Measurements from ENCODE around the gene TCF15.
"Not testable (repeated sequence)": the region's sequence is repeated elsewhere in the genome, so short reads cannot be mapped to it uniquely, and the experiment has no call there.

The TCF15 gene

DNA sequence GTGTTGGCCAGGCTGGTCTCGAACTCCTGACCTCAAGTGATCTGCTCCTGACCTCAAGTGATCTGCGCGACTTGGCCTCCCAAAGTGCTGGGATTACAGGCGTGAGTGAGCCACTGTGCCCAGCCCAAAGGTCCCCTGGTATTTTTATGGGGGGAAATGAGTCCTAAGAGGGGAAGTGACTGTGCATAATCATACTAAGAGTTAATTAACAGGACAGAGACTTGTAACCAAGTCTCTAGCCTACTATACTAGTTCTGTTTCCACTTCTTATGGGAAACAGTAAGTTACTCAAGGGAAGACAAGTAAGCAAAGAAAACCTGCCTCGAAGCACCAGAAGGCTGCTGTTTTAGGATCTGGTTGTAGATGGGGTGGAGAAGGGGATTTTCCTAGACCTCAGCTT lies 27.9 kb downstream of the TCF15 start:
- no peak for DNase-seq (ENCODE audit: low read depth, low spot score)

- DNase-seq (ENCODE audit: low read depth, low spot score) = not testable (repeated sequence)
Measured at GRCh38 chr20:578940-579690, 31.0 kb downstream of the TCF15 start.

DNA sequence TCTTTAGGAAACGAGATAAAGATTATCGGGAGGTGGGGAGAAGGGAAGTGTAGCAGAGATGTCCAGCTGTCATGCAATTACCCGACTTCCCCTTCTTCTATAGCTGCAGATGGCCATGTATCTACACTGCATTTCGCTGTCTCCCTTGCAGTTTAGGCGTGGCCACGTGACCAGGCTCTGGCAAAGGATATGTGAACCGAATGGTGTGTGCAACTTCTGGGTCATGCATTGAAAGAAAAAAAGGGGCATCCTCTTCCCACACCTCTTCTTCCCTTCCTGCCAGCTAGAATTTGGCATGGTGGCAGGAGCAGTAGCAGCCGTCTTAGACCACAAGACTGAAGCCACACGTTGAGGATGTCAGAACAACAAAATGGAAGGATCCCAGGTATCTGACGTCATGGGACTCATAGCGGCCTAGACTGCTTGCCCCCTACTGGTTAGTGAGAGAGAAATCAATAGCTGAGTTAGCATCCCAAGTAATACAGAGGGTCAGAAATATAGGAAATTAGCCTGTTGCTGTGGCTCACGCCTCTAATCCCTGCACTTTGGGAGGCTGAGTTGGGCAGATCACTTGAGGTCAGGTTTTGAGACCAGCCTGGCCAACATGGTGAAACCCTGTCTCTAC lies 32.8 kb downstream of the TCF15 start:
- DNase-seq (ENCODE audit: low read depth, low spot score) = no peak

- no peak for DNase-seq (ENCODE audit: low read depth, low spot score)
Measured at GRCh38 chr20:576156-576555, 34.0 kb downstream of the TCF15 start.

DNA sequence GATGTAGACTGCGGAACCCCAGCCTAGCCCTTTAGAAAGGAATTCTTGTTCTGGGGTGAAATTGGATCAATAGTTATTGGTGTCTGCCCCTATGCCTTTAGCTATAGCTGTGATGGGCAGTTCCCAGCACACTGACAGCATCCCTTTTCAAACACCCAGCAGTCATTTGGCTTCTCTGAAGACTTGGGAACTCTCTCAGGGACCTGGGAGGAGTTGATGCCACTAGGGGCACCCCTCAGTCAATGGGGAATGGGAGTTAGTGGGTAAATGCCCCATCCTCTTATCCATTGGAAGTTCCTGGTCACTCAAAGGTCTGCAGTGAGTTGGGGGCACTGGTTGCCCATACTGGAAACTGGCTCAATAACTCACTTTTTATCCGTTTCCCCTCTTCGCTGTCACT lies 34.9 kb downstream of the TCF15 start:
- DNase-seq (ENCODE audit: low read depth, low spot score) = no peak

DNA sequence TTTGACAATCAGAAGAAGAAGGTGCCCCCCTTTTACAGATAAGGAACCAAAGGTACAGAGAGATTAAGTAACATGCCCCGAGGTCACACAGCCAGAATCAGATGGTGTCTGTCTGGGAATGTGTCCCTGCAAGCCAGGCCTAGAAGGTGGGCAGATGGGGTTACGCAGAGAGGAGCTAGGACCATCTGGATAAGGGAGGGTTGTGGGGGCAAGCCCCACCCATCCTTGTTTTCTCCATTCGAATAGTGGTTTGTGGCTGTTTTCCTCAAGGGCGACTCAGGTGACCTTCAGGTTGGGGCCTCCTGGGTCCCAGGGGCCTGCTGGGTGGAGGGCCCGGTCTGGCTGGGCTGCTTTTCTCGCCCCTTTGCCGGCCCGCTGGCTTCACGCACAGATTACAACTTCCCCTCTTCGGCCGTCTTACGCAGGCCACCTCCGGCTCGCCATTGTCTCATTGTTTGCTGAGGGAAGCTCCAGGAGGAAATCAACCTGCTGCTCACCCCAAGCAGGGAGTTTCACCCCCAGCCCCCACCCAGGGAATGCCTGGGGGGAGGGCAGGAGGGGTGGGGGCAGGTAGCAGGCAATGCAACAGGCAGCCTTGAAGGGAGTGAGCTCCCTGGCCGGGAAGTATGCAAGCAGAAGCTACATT lies 35.7 kb downstream of the TCF15 start:
- no peak for DNase-seq (ENCODE audit: low read depth, low spot score)

DNA sequence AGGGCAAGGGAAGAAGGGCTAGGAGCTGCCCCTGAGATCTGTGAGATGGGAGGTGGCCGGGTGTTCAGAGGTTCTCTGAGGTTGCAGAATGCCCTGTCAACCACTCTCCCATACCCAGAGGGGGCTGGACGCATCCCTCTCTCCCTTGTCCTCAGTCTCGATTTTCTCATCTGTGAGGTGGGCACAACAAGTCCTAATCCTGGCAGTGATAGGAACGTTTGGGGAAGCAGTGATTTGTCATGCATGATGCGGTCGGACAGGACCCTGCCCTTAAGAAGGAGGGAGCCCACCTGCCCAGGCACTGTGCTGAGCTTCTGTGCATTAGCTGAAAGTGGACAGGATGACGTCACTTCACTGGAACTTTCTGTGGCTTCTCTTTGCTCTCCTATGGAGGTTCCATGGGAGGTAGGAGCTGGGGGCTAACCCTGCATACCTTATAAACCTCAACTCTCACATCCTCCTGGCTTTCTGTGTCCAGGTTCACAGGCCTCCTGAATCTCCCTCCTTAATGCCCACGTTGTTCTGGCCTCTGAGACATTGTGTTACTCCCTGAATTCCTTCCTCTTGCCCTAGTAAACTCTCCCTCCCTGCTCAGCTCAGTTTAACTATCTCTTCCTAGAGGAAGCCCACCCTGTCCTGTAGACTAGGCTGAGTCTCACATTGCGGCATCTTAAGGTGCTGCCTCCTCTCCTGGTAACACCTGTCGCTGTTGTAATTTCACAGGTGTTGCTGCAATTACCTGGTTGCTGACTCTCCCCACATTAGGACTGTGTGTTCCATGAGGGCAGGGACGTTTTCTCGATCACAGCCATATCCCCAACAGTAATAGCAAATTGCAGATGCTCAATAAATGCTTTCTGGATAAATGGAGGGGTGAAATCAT lies 36.5 kb downstream of the TCF15 start:
- DNase-seq (ENCODE audit: low read depth, low spot score) = no peak

- no peak for DNase-seq (ENCODE audit: low read depth, low spot score)
Measured at GRCh38 chr20:572727-573126, 37.4 kb downstream of the TCF15 start.

- DNase-seq (ENCODE audit: low read depth, low spot score) = no peak
Measured at GRCh38 chr20:571754-572441, 38.2 kb downstream of the TCF15 start.

DNA sequence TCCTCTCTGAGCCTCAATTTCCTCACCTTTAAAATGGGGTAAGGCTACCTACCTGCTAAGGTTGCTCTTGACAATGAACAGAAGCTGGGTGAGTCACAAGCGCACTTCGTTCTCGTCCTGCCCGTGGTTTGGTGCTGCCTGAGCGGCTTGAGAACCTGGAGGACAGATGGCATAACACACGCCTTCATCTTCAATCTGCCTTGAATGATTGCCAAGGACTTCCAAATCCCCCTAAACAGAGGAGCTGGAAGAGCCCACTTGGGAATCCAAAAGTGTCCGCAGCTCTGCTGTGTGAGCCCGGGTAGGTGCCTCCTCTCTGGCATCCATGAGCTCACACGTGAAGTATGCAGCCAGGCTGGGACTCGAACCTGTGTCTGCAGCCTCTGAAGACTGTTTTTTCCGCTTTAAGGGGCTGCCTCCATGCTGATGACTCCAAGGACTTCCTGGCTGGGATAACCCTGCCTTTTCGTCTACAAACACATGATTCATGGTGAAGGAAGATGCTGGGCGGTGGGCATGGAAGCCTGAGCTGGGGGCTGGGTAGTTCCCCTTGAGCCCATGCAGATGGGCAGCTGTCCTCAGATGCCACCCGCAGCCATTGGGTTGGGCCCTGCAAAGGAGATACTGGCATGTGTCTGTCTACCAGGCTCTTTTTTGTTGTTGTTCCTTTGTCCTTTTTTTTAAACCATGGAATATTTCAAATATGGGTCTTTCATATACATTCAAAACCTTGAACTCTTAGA lies 41.3 kb downstream of the TCF15 start:
- DNase-seq (ENCODE audit: low read depth, low spot score) = no peak

DNA sequence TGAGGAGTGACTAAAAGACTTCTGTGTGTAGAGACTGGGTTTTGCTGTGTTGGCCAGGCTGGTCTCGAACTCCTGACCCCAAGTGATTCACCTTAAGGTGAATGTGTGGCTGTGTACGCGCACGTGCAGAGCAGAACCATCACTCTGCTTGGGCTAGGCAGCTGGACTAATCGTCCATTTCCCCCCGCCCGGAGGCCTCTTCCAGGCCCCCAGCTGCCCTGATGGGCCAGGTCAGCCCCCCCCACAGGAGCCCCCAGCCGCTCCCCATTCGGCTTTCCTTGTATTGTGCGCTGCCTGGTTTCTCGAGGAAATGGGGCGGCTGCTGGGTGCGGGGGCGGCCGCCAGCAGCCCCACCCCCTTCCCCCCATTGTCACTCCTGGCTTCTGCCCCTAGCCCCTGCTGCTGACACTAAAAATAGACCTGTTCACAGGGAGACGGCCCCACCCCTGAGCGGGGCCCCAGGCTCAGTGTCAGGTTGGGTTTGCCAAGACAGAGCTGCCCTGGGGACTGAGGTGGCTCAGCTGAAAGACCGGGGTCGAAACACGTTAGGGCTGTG lies 41.9 kb downstream of the TCF15 start:
- DNase-seq (ENCODE audit: low read depth, low spot score) = no peak

- DNase-seq (ENCODE audit: low read depth, low spot score) = no peak
Measured at GRCh38 chr20:564192-564591, 45.9 kb downstream of the TCF15 start.

DNA sequence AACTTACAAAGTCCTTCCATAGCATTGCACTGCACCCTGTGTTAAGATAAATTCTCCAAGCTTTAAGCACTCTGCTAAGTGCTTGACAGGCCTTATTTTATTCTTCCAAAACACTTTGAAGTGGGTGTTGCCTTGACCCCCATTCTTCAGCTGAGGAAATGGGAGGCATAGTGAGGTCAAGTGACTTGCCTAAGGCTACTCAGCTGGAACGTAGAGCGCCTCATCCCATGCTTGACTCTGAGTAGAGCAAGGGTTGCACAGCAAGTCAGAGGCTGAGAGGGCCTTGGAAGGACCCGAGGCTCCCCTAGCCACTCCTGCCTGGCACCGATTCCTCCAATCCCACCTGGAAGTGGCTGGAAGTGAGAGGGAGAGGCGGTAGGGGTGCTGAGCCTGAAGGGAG lies 46.9 kb downstream of the TCF15 start:
- DNase-seq (ENCODE audit: low read depth, low spot score) = no peak

- DNase-seq (ENCODE audit: low read depth, low spot score) = no peak
Measured at GRCh38 chr20:562232-562897, 47.7 kb downstream of the TCF15 start.

- no peak for DNase-seq (ENCODE audit: low read depth, low spot score)
Measured at GRCh38 chr20:561437-562231, 48.5 kb downstream of the TCF15 start.

GRCh38 chr20:560680-561079 lies 49.4 kb downstream of the TCF15 start:
- DNase-seq (ENCODE audit: low read depth, low spot score) = no peak

DNA sequence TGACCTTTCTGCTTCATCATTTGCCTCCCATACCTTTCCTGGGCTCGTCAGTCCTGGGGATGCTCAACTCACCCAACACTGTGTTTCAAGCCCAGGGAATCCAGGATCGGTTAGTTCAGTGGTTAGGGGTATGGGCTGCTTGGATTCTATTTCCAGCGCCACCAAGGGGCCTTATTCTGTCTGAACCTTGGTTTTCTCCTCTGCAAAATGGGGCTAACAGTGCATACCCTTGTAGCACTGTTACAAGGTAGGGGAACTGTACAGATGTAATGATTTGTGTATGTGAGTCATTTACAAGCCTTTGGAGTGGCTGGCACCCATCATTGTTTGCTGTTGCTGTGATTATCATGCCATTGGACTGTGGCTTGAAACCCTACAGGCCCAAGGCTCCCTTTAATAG lies 52.0 kb downstream of the TCF15 start:
- DNase-seq (ENCODE audit: low read depth, low spot score) = no peak

GRCh38 chr20:556984-557383 lies 53.1 kb downstream of the TCF15 start:
- no peak for DNase-seq (ENCODE audit: low read depth, low spot score)

GRCh38 chr20:555976-556385 lies 54.1 kb downstream of the TCF15 start:
- no peak for DNase-seq (ENCODE audit: low read depth, low spot score)
